Measurements from ENCODE around the gene UBP1.
A peak's percentile ranks its signal among the peaks of the same experiment; 100 is the strongest.

The UBP1 gene

DNA sequence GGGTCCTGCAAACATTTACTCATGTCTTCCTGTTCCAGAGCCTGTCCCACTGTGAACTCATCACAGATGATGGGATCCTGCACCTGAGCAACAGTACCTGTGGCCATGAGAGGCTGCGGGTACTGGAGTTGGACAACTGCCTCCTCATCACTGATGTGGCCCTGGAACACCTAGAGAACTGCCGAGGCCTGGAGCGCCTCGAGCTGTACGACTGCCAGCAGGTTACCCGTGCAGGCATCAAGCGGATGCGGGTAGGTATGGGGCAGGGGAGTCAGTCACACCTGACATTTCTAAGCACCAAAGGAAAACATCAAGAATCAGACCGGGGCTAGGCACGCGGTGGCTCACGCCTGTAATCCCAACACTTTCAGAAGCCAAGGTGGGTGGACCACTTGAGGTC is 56.3 kb downstream of the UBP1 start:
- TF ChIP-seq CTCF (IDR thresholded peaks at IDR 0.05; ENCODE audit: extremely low read depth, insufficient read depth, missing control alignments): no peak
- no peak for DNase-seq (ENCODE audit: low spot score)
- in situ Hi-C loops (cut with MboI; ENCODE audit: low pct_unique_long_range_greater_than_20kb, low sequenced_read_pairs, unreplicated experiment): no loop called here

GRCh38 chr3:33380653-33381052 is 59.6 kb downstream of the UBP1 start:
- no peak for DNase-seq (ENCODE audit: low spot score)
- TF ChIP-seq CTCF (IDR thresholded peaks at IDR 0.05; ENCODE audit: extremely low read depth, insufficient read depth, missing control alignments): no peak
- in situ Hi-C loops (cut with MboI; ENCODE audit: low pct_unique_long_range_greater_than_20kb, low sequenced_read_pairs, unreplicated experiment): no loop called here

- no peak for TF ChIP-seq CTCF (IDR thresholded peaks at IDR 0.05; ENCODE audit: extremely low read depth, insufficient read depth, missing control alignments)
- in situ Hi-C loops (cut with MboI; ENCODE audit: low pct_unique_long_range_greater_than_20kb, low sequenced_read_pairs, unreplicated experiment): no loop called here
- no peak for DNase-seq (ENCODE audit: low spot score)
Measured at GRCh38 chr3:33377931-33378330, 62.3 kb downstream of the UBP1 start.

- in situ Hi-C loops (cut with MboI; ENCODE audit: low pct_unique_long_range_greater_than_20kb, low sequenced_read_pairs, unreplicated experiment): no loop called here
- peak; percentile 22 for TF ChIP-seq CTCF (IDR thresholded peaks at IDR 0.05; ENCODE audit: extremely low read depth, insufficient read depth, missing control alignments)
- DNase-seq (ENCODE audit: low spot score): no peak
Measured at GRCh38 chr3:33377489-33377888, 62.7 kb downstream of the UBP1 start.

DNA sequence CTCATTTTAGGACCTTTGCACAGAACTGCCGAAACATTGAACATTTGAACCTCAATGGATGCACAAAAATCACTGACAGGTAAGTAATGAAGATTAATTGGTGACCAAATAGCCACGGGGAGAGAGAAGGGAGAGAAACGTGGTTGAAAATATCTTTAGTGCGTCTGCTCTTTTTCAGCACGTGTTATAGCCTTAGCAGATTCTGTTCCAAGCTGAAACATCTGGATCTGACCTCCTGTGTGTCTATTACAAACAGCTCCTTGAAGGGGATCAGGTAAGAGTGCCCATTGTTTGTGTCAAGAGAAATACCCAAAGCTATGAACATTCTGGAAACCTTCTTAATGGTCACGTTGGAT is 67.1 kb downstream of the UBP1 start:
- TF ChIP-seq CTCF (IDR thresholded peaks at IDR 0.05; ENCODE audit: extremely low read depth, insufficient read depth, missing control alignments): no peak
- in situ Hi-C loops (cut with MboI; ENCODE audit: low pct_unique_long_range_greater_than_20kb, low sequenced_read_pairs, unreplicated experiment): loop anchor here (25.0 kb wide), 1 partner anchor 436 kb away; no protein-coding TSS in a partner anchor
- no peak for DNase-seq (ENCODE audit: low spot score)

DNA sequence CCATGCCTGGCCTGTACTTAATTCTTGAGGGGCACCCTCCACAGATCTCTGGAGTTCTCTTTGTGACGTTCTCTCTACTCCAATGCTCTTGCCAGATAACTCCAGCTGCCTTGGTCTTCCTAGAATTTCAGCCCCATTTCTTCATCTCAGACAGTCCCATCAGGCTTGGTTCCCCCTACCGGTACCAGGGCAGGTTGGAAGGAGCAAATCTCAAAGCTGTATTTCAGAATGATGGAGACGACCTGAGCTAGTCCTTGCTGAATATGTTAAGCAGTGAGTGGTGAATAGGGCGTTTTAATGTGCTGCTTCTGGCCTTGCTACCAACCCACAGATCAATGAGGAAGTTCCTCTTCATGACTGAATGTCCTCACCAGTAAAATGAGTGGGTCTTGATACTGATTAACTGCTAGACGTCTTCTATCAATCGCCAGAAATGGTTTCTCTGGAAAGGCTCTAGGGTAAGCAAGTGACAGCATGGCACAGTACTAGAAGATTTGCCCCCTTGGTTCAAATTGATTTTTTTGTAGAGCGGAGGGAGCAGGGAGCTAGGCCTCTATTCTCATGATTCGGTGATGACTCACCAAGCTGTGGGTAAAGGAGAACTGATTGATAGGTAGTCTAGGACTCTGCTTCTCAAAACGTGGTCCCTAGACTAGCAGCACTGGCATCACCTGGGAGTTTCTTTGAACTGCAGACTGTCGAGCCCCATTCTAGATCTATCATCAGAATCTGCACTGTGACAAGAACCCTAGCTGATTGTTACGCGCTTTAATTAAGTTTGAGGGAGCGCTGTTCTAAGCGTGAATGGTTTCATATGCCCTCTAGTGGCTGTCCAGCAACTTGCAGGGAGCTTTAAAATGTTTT is 67.8 kb downstream of the UBP1 start:
- peak; percentile 52 for DNase-seq (ENCODE audit: low spot score)
- in situ Hi-C loops (cut with MboI; ENCODE audit: low pct_unique_long_range_greater_than_20kb, low sequenced_read_pairs, unreplicated experiment): loop anchor here (25.0 kb wide), 1 partner anchor 435 kb away; no protein-coding TSS in a partner anchor
- peak; percentile 90 for TF ChIP-seq CTCF (IDR thresholded peaks at IDR 0.05; ENCODE audit: extremely low read depth, insufficient read depth, missing control alignments)
